Osteocyte (in vitro differentiated cells): Measurements from ENCODE around the gene CELF5. TPM values are rescaled to one million over a fixed set of nuclear protein-coding genes. Genes with fewer than 3 reads are reported as not detected.
"Not testable (repeated sequence)": the region's sequence is repeated elsewhere in the genome, so short reads cannot be mapped to it uniquely, and the experiment has no call there.

Source experiments
- DNase-seq: peaks from one replicate; pipeline ENCODE4 v3.0.0; 2021; ENCODE audit warnings: mixed read lengths; ENCODE audit not compliant: unreplicated experiment; ENCODE audit errors: extremely low spot score
- H3K27ac Mint-ChIP-seq: one replicate; pipeline ENCODE4 v1.8.0; 2021; ENCODE audit warnings: mild to moderate bottlenecking, mixed read lengths; ENCODE audit not compliant: unreplicated experiment
- H3K27me3 Mint-ChIP-seq: one replicate; pipeline ENCODE4 v1.8.0; 2021; ENCODE audit warnings: mixed read lengths; ENCODE audit not compliant: unreplicated experiment
- H3K36me3 Mint-ChIP-seq: one replicate; pipeline ENCODE4 v1.8.0; 2021; ENCODE audit warnings: mixed read lengths; ENCODE audit not compliant: unreplicated experiment
- H3K4me1 Mint-ChIP-seq: one replicate; pipeline ENCODE4 v1.8.0; 2021; ENCODE audit warnings: mixed read lengths; ENCODE audit not compliant: unreplicated experiment
- H3K4me3 Mint-ChIP-seq: one replicate; pipeline ENCODE4 v1.8.0; 2021; ENCODE audit warnings: mild to moderate bottlenecking, moderate library complexity, mixed read lengths; ENCODE audit not compliant: unreplicated experiment
- H3K9me3 Mint-ChIP-seq: one replicate; pipeline ENCODE4 v1.8.0; 2021; ENCODE audit warnings: mixed read lengths; ENCODE audit not compliant: unreplicated experiment
- total RNA-seq: library from RNA; stranded (reverse); gene quantifications from 2 replicates; pipeline ENCODE4 v1.2.1, GENCODE V29; 2021
- TF ChIP-seq, protein P1 (sequence below): fragments of 200-600 bp; sonication (generic); IDR thresholded peaks from 2 replicates; pipeline ENCODE4 v1.5.0; 2021; ENCODE audit warnings: antibody characterized with exemption, mild to moderate bottlenecking, moderate library complexity

The CELF5 gene
- total RNA-seq, 1 donor from 2014 or later, result 0.16 TPM

DNA sequence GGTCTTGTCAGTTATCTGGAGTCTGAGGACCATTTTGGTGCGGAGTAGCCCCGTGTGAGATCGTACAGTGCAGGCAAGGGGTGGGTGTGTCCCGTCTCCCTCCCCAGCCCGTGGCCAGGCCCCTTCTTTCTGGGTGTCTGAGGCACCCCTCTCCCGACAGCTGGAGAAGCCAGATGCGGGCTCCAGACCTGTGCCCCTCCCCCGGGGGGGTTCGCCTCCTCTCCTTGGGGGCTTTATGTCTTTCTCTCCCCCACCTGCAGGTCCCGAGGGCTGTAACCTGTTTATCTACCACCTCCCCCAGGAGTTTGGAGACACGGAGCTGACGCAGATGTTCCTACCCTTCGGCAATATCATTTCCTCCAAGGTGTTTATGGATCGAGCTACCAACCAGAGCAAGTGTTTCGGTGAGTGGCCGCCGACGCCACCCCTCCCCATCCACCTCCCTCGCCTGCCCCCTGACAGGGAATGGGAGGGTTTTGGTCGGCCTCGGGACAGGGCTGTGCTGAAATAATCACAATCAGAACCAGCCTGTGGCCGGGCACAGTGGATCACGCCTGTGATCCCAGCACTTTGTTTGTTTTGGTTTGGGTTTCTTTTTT lies 65.6 kb downstream of the CELF5 start:
- Mint-ChIP-seq H3K27me3 (peaks cover 32% of the 10 kb centered on the region), H3K4me3 (no peak overlapping the region), H3K36me3 (no peaks in the 10 kb centered on the region)

DNA sequence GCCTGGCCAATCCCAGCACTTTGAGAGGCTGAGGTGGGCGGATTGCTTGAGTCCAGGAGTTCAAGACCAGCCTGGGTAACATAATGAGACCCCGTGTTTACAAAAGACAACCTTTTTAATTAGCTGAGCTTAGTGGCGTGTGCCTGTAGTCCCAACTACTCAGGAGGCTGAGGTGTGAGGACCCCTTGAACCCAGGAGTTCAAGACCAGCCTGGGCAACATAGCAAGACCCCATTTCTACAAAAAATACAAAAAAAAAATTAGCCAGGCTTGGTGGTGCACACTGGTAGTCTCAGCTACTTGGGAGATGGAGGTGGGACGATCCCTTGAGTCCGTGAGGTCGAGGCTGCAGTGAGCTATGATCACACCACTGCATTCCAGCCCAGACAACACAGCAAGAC lies 66.4 kb downstream of the CELF5 start:
- not testable (repeated sequence) for H3K27ac Mint-ChIP-seq, DNase-seq, H3K9me3 Mint-ChIP-seq, H3K4me3 Mint-ChIP-seq, H3K4me1 Mint-ChIP-seq, H3K36me3 Mint-ChIP-seq
- H3K27me3 Mint-ChIP-seq, result peaks cover 32% of the 10 kb centered on the region

More for the DNA sequence above, 65.6 kb downstream of the CELF5 start:
- Mint-ChIP-seq H3K9me3 (no peaks in the 10 kb centered on the region), H3K27ac (no peak overlapping the region), H3K4me1 (peaks cover 4% of the 10 kb centered on the region)
- TF ChIP-seq, protein P1, sequence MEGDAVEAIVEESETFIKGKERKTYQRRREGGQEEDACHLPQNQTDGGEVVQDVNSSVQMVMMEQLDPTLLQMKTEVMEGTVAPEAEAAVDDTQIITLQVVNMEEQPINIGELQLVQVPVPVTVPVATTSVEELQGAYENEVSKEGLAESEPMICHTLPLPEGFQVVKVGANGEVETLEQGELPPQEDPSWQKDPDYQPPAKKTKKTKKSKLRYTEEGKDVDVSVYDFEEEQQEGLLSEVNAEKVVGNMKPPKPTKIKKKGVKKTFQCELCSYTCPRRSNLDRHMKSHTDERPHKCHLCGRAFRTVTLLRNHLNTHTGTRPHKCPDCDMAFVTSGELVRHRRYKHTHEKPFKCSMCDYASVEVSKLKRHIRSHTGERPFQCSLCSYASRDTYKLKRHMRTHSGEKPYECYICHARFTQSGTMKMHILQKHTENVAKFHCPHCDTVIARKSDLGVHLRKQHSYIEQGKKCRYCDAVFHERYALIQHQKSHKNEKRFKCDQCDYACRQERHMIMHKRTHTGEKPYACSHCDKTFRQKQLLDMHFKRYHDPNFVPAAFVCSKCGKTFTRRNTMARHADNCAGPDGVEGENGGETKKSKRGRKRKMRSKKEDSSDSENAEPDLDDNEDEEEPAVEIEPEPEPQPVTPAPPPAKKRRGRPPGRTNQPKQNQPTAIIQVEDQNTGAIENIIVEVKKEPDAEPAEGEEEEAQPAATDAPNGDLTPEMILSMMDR, result no peak
- no peak for DNase-seq

DNA sequence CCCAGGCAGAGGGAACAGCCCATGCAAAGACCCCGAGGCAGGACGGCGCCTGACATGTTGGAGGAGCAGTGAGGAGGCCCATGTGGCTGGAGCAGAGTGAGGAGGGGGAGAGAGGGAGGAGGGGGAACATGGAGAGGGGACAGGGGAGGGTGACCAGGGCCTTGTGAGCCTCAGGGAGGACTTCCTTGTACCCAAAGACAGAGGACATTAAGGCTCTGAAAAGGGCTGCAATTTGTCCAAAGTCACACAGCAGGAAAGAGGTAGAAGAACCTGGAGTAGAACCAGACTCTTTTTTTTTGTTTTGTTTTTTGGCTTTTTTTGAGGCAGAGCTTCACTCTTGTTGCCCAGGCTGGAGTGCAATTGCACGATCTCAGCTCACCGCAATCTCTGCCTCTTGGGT lies 67.2 kb downstream of the CELF5 start:
- Mint-ChIP-seq H3K27me3 (peaks cover 28% of the 10 kb centered on the region), H3K27ac (no peak overlapping the region), H3K36me3 (no peaks in the 10 kb centered on the region), H3K4me1 (no peaks in the 10 kb centered on the region), H3K9me3 (no peaks in the 10 kb centered on the region), H3K4me3 (no peak overlapping the region)
- TF ChIP-seq, protein P1, result no peak
- DNase-seq, result no peak

DNA sequence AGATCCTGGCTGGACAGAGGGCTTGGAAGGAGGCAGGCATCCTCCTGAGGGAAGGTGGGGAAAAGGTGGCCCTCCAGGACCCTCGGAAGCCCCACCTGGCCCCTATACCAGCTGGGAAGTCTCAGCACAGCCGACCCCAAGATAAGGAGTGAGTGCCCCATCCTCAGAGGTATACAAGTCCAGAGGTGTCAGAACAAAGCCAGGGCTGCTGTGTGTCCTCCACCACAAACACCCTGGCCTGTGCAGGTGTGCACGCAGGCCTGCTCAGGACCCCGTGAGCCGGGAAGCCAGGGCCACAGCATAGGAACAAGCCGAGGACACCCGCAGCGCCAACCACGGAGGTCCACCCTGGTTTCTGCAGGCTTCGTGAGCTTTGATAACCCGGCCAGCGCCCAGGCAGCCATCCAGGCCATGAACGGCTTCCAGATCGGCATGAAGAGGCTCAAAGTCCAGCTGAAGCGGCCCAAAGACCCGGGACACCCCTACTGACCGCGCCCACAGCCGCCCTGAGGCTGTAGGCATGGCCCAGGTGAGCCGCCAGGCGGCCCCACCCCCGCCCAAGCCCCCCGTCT lies 68.6 kb downstream of the CELF5 start:
- no peaks in the 10 kb centered on the region for H3K36me3 Mint-ChIP-seq
- no peaks in the 10 kb centered on the region for H3K9me3 Mint-ChIP-seq
- H3K4me1 Mint-ChIP-seq, result no peaks in the 10 kb centered on the region
- H3K27me3 Mint-ChIP-seq, result peaks cover 22% of the 10 kb centered on the region
- TF ChIP-seq, protein P1, result no peak
- no peak for DNase-seq
- no peak overlapping the region for H3K4me3 Mint-ChIP-seq
- H3K27ac Mint-ChIP-seq, result no peak overlapping the region

DNA sequence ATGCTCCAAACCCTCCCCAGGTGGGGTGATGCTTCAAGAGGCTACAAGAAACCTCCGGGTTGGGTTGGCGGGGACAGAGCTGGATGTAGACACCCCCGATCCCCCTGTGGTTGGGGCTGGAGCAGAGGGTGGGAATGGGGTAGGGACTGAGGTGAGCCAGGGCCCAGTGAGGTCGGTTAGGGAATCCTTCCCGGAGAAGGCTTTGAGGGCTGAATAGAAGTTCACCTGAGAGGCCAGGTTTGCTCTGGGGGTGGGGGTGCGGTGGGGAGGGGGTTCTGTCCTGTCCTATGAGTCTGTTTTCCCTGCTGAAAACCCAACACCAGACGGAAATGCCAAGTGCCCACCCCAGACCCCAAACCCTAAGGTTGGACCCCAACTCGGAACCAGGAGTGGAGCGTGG lies 69.1 kb downstream of the CELF5 start:
- H3K9me3 Mint-ChIP-seq, result no peaks in the 10 kb centered on the region
- TF ChIP-seq, protein P1, result no peak
- H3K27ac Mint-ChIP-seq, result no peak overlapping the region
- H3K4me3 Mint-ChIP-seq, result no peak overlapping the region
- H3K36me3 Mint-ChIP-seq, result no peaks in the 10 kb centered on the region
- H3K4me1 Mint-ChIP-seq, result no peaks in the 10 kb centered on the region
- no peak for DNase-seq
- peaks cover 18% of the 10 kb centered on the region for H3K27me3 Mint-ChIP-seq
